IMR-90 (cell line): ENCODE measurements around the gene CDC42BPA. TPM values are rescaled to one million over a fixed set of nuclear protein-coding genes. Genes with fewer than 3 reads are reported as not detected.

ENCODE experiments used
- ATAC-seq: fragments of 200-7000 bp; cut with Tn5 transposase; 2 replicates; pipeline ENCODE4 v1.9.1; 2020; ENCODE audit warnings: low read depth, mild to moderate bottlenecking, moderate library complexity
- BruUV-seq: library from RNA; stranded (reverse); fragments of 400-500 nt; replicated peaks from 2 replicates; lab custom pipeline; 2021; lab: Mats Ljungman, UMichigan
- CTCF ChIA-PET: fragments of 300-600 bp; formaldehyde crosslinking; extraction: SDS; loops from one replicate; lab custom pipeline; 2021; ENCODE audit warnings: antibody characterized with exemption; lab: Yijun Ruan, JAX
- POLR2A ChIA-PET: fragments of 300-600 bp; sonication (Branson Sonifier 250); formaldehyde crosslinking; loops from one replicate; lab custom pipeline; 2022; ENCODE audit warnings: antibody characterized with exemption; ENCODE audit not compliant: unreplicated experiment; lab: Charles Lee
- DNase-seq: peaks from one replicate; pipeline ENCODE4 v3.0.0; 2013
- H2AFZ ChIP-seq: replicated peaks from 2 replicates; pipeline ENCODE3; 2013; ENCODE audit warnings: low read length, mild to moderate bottlenecking; ENCODE audit not compliant: poor library complexity
- H2AK5ac ChIP-seq: 2 replicates; pipeline ENCODE4 v1.6.1; 2013; ENCODE audit warnings: low read depth, low read length, inconsistent platforms
- H2AK9ac ChIP-seq: replicated peaks from 2 replicates; pipeline ENCODE3; 2013; ENCODE audit warnings: mild to moderate bottlenecking, low read depth, low read length, moderate library complexity; ENCODE audit not compliant: poor library complexity
- H2BK120ac ChIP-seq: 2 replicates; pipeline ENCODE4 v1.6.1; 2013; ENCODE audit warnings: low read depth, low read length, inconsistent platforms
- H2BK15ac ChIP-seq: 3 replicates; pipeline ENCODE4 v1.6.1; 2013; ENCODE audit warnings: low read depth, low read length, inconsistent platforms
- H2BK20ac ChIP-seq: 2 replicates; pipeline ENCODE4 v1.6.1; 2013; ENCODE audit warnings: low read depth, mild to moderate bottlenecking, inconsistent platforms, low read length, moderate library complexity
- H2BK5ac ChIP-seq: 2 replicates; pipeline ENCODE4 v1.6.1; 2013; ENCODE audit warnings: mild to moderate bottlenecking, low read depth, low read length, inconsistent platforms; ENCODE audit not compliant: poor library complexity, severe bottlenecking
- H3K14ac ChIP-seq: replicated peaks from 2 replicates; pipeline ENCODE4 v1.6.1; 2013; ENCODE audit warnings: low read depth, low read length, inconsistent platforms
- H3K18ac ChIP-seq: 2 replicates; pipeline ENCODE4 v1.6.1; 2013; ENCODE audit warnings: low read depth, low read length, control low read depth
- H3K23ac ChIP-seq: 2 replicates; pipeline ENCODE4 v1.6.1; 2013; ENCODE audit warnings: low read depth, low read length, inconsistent platforms
- H3K27ac ChIP-seq: 2 replicates; pipeline ENCODE4 v1.5.1; 2013; ENCODE audit warnings: mild to moderate bottlenecking, control low read depth, low read length; ENCODE audit not compliant: insufficient read depth
- H3K27me3 ChIP-seq: 2 replicates; pipeline ENCODE4 v1.6.1; 2013; ENCODE audit warnings: low read length; ENCODE audit not compliant: control insufficient read depth, insufficient read depth
- H3K36me3 ChIP-seq: 2 replicates; pipeline ENCODE4 v1.6.1; 2013; ENCODE audit warnings: low read length, mixed read lengths; ENCODE audit not compliant: control insufficient read depth, insufficient read depth
- H3K4ac ChIP-seq: 2 replicates; pipeline ENCODE4 v1.6.1; 2013; ENCODE audit warnings: low read depth, low read length, inconsistent platforms
- H3K4me1 ChIP-seq: 2 replicates; pipeline ENCODE4 v1.6.1; 2013; ENCODE audit warnings: low read length, mixed read lengths; ENCODE audit not compliant: control insufficient read depth, insufficient read depth
- H3K4me2 ChIP-seq: 2 replicates; pipeline ENCODE4 v1.6.1; 2013; ENCODE audit warnings: low read depth, mild to moderate bottlenecking, control low read depth, low read length, moderate library complexity
- H3K4me3 ChIP-seq: 2 replicates; pipeline ENCODE4 v1.5.1; 2013; ENCODE audit warnings: low read depth, mild to moderate bottlenecking, control low read depth, low read length, moderate library complexity; ENCODE audit not compliant: insufficient read depth
- H3K56ac ChIP-seq: 2 replicates; pipeline ENCODE4 v1.6.1; 2013; ENCODE audit warnings: low read length, inconsistent platforms; ENCODE audit not compliant: insufficient read depth; ENCODE audit errors: extremely low read depth
- H3K79me1 ChIP-seq, 2 experiments: 2 replicates each; pipeline ENCODE4 v1.6.1; 2013; ENCODE audit warnings: low read length in 2 of 2, inconsistent platforms in 1 of 2, low read depth in 1 of 2
- H3K9ac ChIP-seq: 2 replicates; pipeline ENCODE4 v1.6.1; 2013; ENCODE audit warnings: low read depth, low read length, control low read depth
- H3K9me1 ChIP-seq: 2 replicates; pipeline ENCODE4 v1.6.1; 2013; ENCODE audit warnings: low read length, inconsistent platforms; ENCODE audit not compliant: insufficient read depth
- H3K9me3 ChIP-seq: 2 replicates; pipeline ENCODE4 v1.6.1; 2013; ENCODE audit warnings: low read length; ENCODE audit not compliant: control insufficient read depth, insufficient read depth
- H4K20me1 ChIP-seq: 2 replicates; pipeline ENCODE4 v1.6.1; 2013; ENCODE audit warnings: low read length, inconsistent platforms; ENCODE audit not compliant: insufficient read depth
- H4K5ac ChIP-seq: 2 replicates; pipeline ENCODE4 v1.6.1; 2013; ENCODE audit warnings: mild to moderate bottlenecking, low read depth, low read length, control low read depth
- H4K8ac ChIP-seq, 2 experiments: 2 replicates each; pipeline ENCODE4 v1.6.1; 2013; ENCODE audit warnings: low read depth in 2 of 2, low read length in 2 of 2, control low read depth in 1 of 2, inconsistent platforms in 1 of 2
- H4K91ac ChIP-seq: 2 replicates; pipeline ENCODE4 v1.6.1; 2013; ENCODE audit warnings: low read depth, low read length, inconsistent platforms; ENCODE audit not compliant: insufficient read depth
- BHLHE40 ChIP-seq: fragments of 150-350 bp; IDR thresholded peaks from 2 replicates; pipeline ENCODE4 v1.6.1; 2016; ENCODE audit warnings: mild to moderate bottlenecking, low read depth, low read length
- CEBPB ChIP-seq: IDR thresholded peaks from 2 replicates; pipeline ENCODE4 v1.6.1; 2012; ENCODE audit warnings: low read depth, low read length, improper control_type of control experiment
- CHD1 ChIP-seq: IDR thresholded peaks from 2 replicates; pipeline ENCODE4 v1.6.1; 2012; ENCODE audit warnings: low read depth, low read length, improper control_type of control experiment
- CTCF ChIP-seq: conservative IDR thresholded peaks from 2 replicates; pipeline ENCODE4 v1.5.1; 2012; ENCODE audit warnings: mild to moderate bottlenecking, low read depth, low read length, improper control_type of control experiment
- ELK1 ChIP-seq: fragments of 150-350 bp; IDR thresholded peaks from 2 replicates; pipeline ENCODE4 v1.6.1; 2016; ENCODE audit warnings: low read depth, mild to moderate bottlenecking, low read length, moderate library complexity, borderline replicate concordance
- FOS ChIP-seq: fragments of 150-350 bp; IDR thresholded peaks from 2 replicates; pipeline ENCODE4 v1.6.1; 2016; ENCODE audit warnings: low read depth, low read length
- MAFK ChIP-seq: IDR thresholded peaks from 2 replicates; pipeline ENCODE4 v1.6.1; 2012; ENCODE audit warnings: low read depth, low read length, improper control_type of control experiment
- MAZ ChIP-seq: IDR thresholded peaks from 2 replicates; pipeline ENCODE4 v1.6.1; 2012; ENCODE audit warnings: low read depth, mild to moderate bottlenecking, low read length, improper control_type of control experiment, moderate library complexity, borderline replicate concordance
- MXI1 ChIP-seq: IDR thresholded peaks from 2 replicates; pipeline ENCODE4 v1.6.1; 2012; ENCODE audit warnings: low read depth, mild to moderate bottlenecking, low read length, moderate library complexity, borderline replicate concordance
- NFE2L2 ChIP-seq: fragments of 150-350 bp; IDR thresholded peaks from 2 replicates; pipeline ENCODE4 v1.6.1; 2016; ENCODE audit warnings: low read depth, mild to moderate bottlenecking, low read length
- POLR2A ChIP-seq: IDR thresholded peaks from 2 replicates; pipeline ENCODE4 v1.6.1; 2012; ENCODE audit warnings: mild to moderate bottlenecking, low read depth, low read length
- RAD21 ChIP-seq: IDR thresholded peaks from 2 replicates; pipeline ENCODE4 v1.6.1; 2012; ENCODE audit warnings: low read length, improper control_type of control experiment
- RCOR1 ChIP-seq: IDR thresholded peaks from 2 replicates; pipeline ENCODE4 v1.6.1; 2012; ENCODE audit warnings: mild to moderate bottlenecking, low read length, improper control_type of control experiment; ENCODE audit not compliant: insufficient replicate concordance
- RFX5 ChIP-seq: IDR thresholded peaks from 2 replicates; pipeline ENCODE4 v1.8.0; 2012; ENCODE audit warnings: low read depth, mild to moderate bottlenecking, low read length, moderate library complexity
- SMC3 ChIP-seq: fragments of 150-350 bp; IDR thresholded peaks from 2 replicates; pipeline ENCODE4 v1.6.1; 2016; ENCODE audit warnings: low read depth, mild to moderate bottlenecking, antibody characterized with exemption, low read length, moderate library complexity
- USF2 ChIP-seq: fragments of 150-350 bp; IDR thresholded peaks from 2 replicates; pipeline ENCODE4 v1.6.1; 2017; ENCODE audit warnings: mild to moderate bottlenecking, antibody characterized with exemption, low read length, low read depth
- WGBS, 2 experiments: methylation state at CpG; one replicate each; pipeline versions ENCODE4 v1.1.5 to v1.1.7; 2013; ENCODE audit warnings: missing lambda C conversion rate in 2 of 2; ENCODE audit not compliant: insufficient read length in 1 of 2; ENCODE audit errors: extremely low coverage in 2 of 2; 5-methylcytosine and 5-hydroxymethylcytosine counted together
- dilution Hi-C: fragments of 300-500 bp; cut with HindIII; formaldehyde crosslinking; loops from one replicate; pipeline ENCODE4 v1.14.3; 2018; ENCODE audit warnings: low sequenced_read_pairs; ENCODE audit not compliant: unreplicated experiment
- in situ Hi-C: fragments of 300-500 bp; cut with MboI; formaldehyde crosslinking; loops from 3 replicates; pipeline ENCODE4 v1.14.3; 2019; ENCODE audit warnings: low sequenced_read_pairs, inconsistent platforms, mixed read lengths
- intact Hi-C: fragments of 100-400 bp; cut with micrococcal nuclease; formaldehyde crosslinking; loops from 2 replicates; pipeline ENCODE4 v1.10.0; 2022
- polyA plus RNA-seq, 3 experiments: library from polyadenylated mRNA; depleted of rRNA; stranded (reverse); fragments of >200 nt; gene quantifications; 2 replicates each; pipeline ENCODE4 v1.2.3, GENCODE V29; 2012; ENCODE audit warnings: low replicate concordance in 1 of 3
- total RNA-seq: library from RNA; depleted of rRNA; stranded (reverse); fragments of >200 nt; gene quantifications from 2 replicates; pipeline ENCODE4 v1.2.3, GENCODE V29; 2012

Gene CDC42BPA
- total and polyA plus RNA-seq, 2 of the 4 experiments (the other 2 are of a cell fraction): 9.4 to 27.8 TPM

- dilution Hi-C loops: no loop called here
- Histone ChIP-seq H3K27ac (no peak overlapping the region), H3K18ac (no peak overlapping the region), H2BK20ac (no peak overlapping the region), H2AK5ac (no peak overlapping the region), H3K14ac (no peak overlapping the region), H4K5ac (no peak overlapping the region), H3K23ac (no peak overlapping the region), H4K91ac (no peak overlapping the region), H3K9ac (no peak overlapping the region), H3K79me1 (peaks cover 44 to 61% of the 10 kb centered on the region in 2 experiments), H3K36me3 (no peaks in the 10 kb centered on the region), H3K4me2 (no peak overlapping the region), H3K4me1 (peaks cover 3% of the 10 kb centered on the region; the same call in 1 of the 2 replicates), H4K8ac (no peak overlapping the region), H3K9me3 (no peaks in the 10 kb centered on the region), H3K4ac (no peak overlapping the region), H4K20me1 (peaks cover 8% of the 10 kb centered on the region; the same call in 1 of the 2 replicates), H2BK15ac (no peak overlapping the region), H2BK120ac (no peak overlapping the region), H3K56ac (no peak overlapping the region), H3K27me3 (no peaks in the 10 kb centered on the region), H2AFZ (no peak overlapping the region), H2AK9ac (no peak overlapping the region), H3K4me3 (no peak overlapping the region), H3K9me1 (no peaks in the 10 kb centered on the region), H2BK5ac (no peak overlapping the region)
- BruUV-seq: no TSS peak
- ChIA-PET POLR2A (no interaction called here), CTCF (no interaction called here)
- intact Hi-C loops: no loop called here
- in situ Hi-C loops: no loop called here
- no peak for TF ChIP-seq MAZ
- no peak for TF ChIP-seq SMC3
- TF ChIP-seq CTCF: no peak
- no peak for TF ChIP-seq CHD1
- TF ChIP-seq ELK1: no peak
- no peak for TF ChIP-seq RAD21
- no peak for TF ChIP-seq POLR2A
- no peak for TF ChIP-seq USF2
- no peak for TF ChIP-seq FOS
- no peak for TF ChIP-seq MAFK
- TF ChIP-seq NFE2L2: no peak
- no peak for TF ChIP-seq CEBPB
- TF ChIP-seq BHLHE40: no peak
- TF ChIP-seq MXI1: no peak
- no peak for TF ChIP-seq RFX5
- TF ChIP-seq RCOR1: no peak
- WGBS, 2 experiments: no CpG with 5 or more reads among the region's 1 CpG
- no peak for DNase-seq
- ATAC-seq: no peak
Measured at GRCh38 chr1:227223171-227223806, 95.0 kb downstream of the CDC42BPA start.
